Stimulated activated naive B cell treated with anti-CD40 and anti-IgM and Interleukin-4, amounts not matched to agents 10 μg/mL and 1 μg/mL and 100 μg/mL, for 72 hours (primary cell): ENCODE data around the gene TSPAN17.

Experiments used
- ATAC-seq, 2 donors: fragments of 150-1000 bp; cut with Tn5 transposase; replicated peaks; 2 replicates each; pipeline ENCODE4 v1.10.0; 2021; ENCODE audit warnings: moderate library complexity in 1 of 2
- DNase-seq: peaks from one replicate; pipeline ENCODE4 v3.0.0; 2021
- H3K27ac Mint-ChIP-seq: one replicate; pipeline ENCODE4 v1.8.0; 2022; ENCODE audit warnings: mild to moderate bottlenecking, mixed read lengths
- H3K27me3 Mint-ChIP-seq, 2 donors: one replicate each; pipeline ENCODE4 v1.8.0; 2022; ENCODE audit warnings: mixed read lengths in 2 of 2
- H3K36me3 Mint-ChIP-seq, 2 donors: one replicate each; pipeline ENCODE4 v1.8.0; 2022; ENCODE audit warnings: mixed read lengths in 2 of 2, mild to moderate bottlenecking in 1 of 2
- H3K4me1 Mint-ChIP-seq, 2 donors: one replicate each; pipeline ENCODE4 v1.8.0; 2022; ENCODE audit warnings: mixed read lengths in 2 of 2, mild to moderate bottlenecking in 1 of 2
- H3K4me3 Mint-ChIP-seq, 2 donors: one replicate each; pipeline ENCODE4 v1.8.0; 2022; ENCODE audit warnings: mild to moderate bottlenecking in 2 of 2, mixed read lengths in 2 of 2, moderate library complexity in 1 of 2
- H3K9me3 Mint-ChIP-seq, 2 donors: one replicate each; pipeline ENCODE4 v1.8.0; 2022; ENCODE audit warnings: mixed read lengths in 2 of 2, mild to moderate bottlenecking in 1 of 2

The TSPAN17 gene

GRCh38 chr5:176653401-176654385 is 6.4 kb downstream of the TSPAN17 start:
- DNase-seq (peak; percentile 61), ATAC-seq (peak; percentile 78 to 82)
- Mint-ChIP-seq H3K27ac (peak overlapping the region; percentile 39), H3K4me1 (peaks cover 43 to 74% of the 10 kb centered on the region in 2 donors), H3K4me3 (peak overlapping the region; percentile 3 to 14), H3K9me3 (no peaks in the 10 kb centered on the region), H3K27me3 (no peaks in the 10 kb centered on the region), H3K36me3 (peaks cover 17 to 42% of the 10 kb centered on the region in 2 donors)

GRCh38 chr5:176654856-176655255 is 7.6 kb downstream of the TSPAN17 start:
- no peaks in the 10 kb centered on the region for H3K27me3 Mint-ChIP-seq
- peaks cover 17 to 41% of the 10 kb centered on the region in 2 donors for H3K36me3 Mint-ChIP-seq
- DNase-seq: no peak
- H3K27ac Mint-ChIP-seq: no peak overlapping the region
- H3K4me1 Mint-ChIP-seq: peaks cover 43 to 75% of the 10 kb centered on the region in 2 donors
- no peaks in the 10 kb centered on the region for H3K9me3 Mint-ChIP-seq
- no peak for ATAC-seq
- H3K4me3 Mint-ChIP-seq: no peak overlapping the region

GRCh38 chr5:176656467-176656990 is 9.2 kb downstream of the TSPAN17 start:
- Mint-ChIP-seq H3K27ac (no peak overlapping the region), H3K4me3 (no peak overlapping the region), H3K9me3 (no peaks in the 10 kb centered on the region), H3K36me3 (peaks cover 17 to 29% of the 10 kb centered on the region in 2 donors), H3K27me3 (peaks cover 0 to under 1% of the 10 kb centered on the region in 2 donors), H3K4me1 (peaks cover 37 to 71% of the 10 kb centered on the region in 2 donors)
- DNase-seq (no peak), ATAC-seq (no peak)

- Mint-ChIP-seq H3K4me3 (peak overlapping the region; percentile 72 to 80), H3K27ac (no peak overlapping the region), H3K36me3 (peaks cover 17 to 28% of the 10 kb centered on the region in 2 donors), H3K9me3 (no peaks in the 10 kb centered on the region), H3K4me1 (peaks cover 28 to 56% of the 10 kb centered on the region in 2 donors), H3K27me3 (peaks cover 3 to 7% of the 10 kb centered on the region in 2 donors)
- DNase-seq (peak; percentile 47), ATAC-seq (peak; percentile 61 to 64)
Observed at GRCh38 chr5:176658007-176658599, 10.8 kb downstream of the TSPAN17 start.

GRCh38 chr5:176658817-176659511 is 11.7 kb downstream of the TSPAN17 start:
- Mint-ChIP-seq H3K27me3 (peaks cover 11 to 14% of the 10 kb centered on the region in 2 donors), H3K36me3 (peaks cover 11 to 20% of the 10 kb centered on the region in 2 donors), H3K4me3 (peak overlapping the region; percentile 72 to 80), H3K27ac (peak overlapping the region; percentile 11), H3K4me1 (peaks cover 21 to 47% of the 10 kb centered on the region in 2 donors), H3K9me3 (no peaks in the 10 kb centered on the region)
- DNase-seq (no peak), ATAC-seq (peak; percentile 36 to 40)

GRCh38 chr5:176659512-176659839 is 12.2 kb downstream of the TSPAN17 start:
- Mint-ChIP-seq H3K36me3 (peaks cover 11 to 20% of the 10 kb centered on the region in 2 donors), H3K4me3 (peak overlapping the region in 1 of 2 donors; percentile 80), H3K27me3 (peaks cover 16 to 19% of the 10 kb centered on the region in 2 donors), H3K9me3 (no peaks in the 10 kb centered on the region), H3K27ac (no peak overlapping the region), H3K4me1 (peaks cover 21 to 42% of the 10 kb centered on the region in 2 donors)
- no peak for DNase-seq
- no peak for ATAC-seq

- H3K9me3 Mint-ChIP-seq: no peaks in the 10 kb centered on the region
- H3K36me3 Mint-ChIP-seq: peaks cover 9 to 16% of the 10 kb centered on the region in 2 donors
- peaks cover 21 to 24% of the 10 kb centered on the region in 2 donors for H3K27me3 Mint-ChIP-seq
- H3K4me1 Mint-ChIP-seq: peaks cover 21 to 37% of the 10 kb centered on the region in 2 donors
- peak overlapping the region in 1 of 2 donors; percentile 26 for H3K4me3 Mint-ChIP-seq
- DNase-seq (no peak), ATAC-seq (no peak)
- no peak overlapping the region for H3K27ac Mint-ChIP-seq
Observed at GRCh38 chr5:176659860-176660461, 12.7 kb downstream of the TSPAN17 start.

- ATAC-seq: peak; percentile 58 to 62
- Mint-ChIP-seq H3K4me3 (peak overlapping the region in 1 of 2 donors; percentile 14), H3K9me3 (no peaks in the 10 kb centered on the region), H3K36me3 (peaks cover 4 to 11% of the 10 kb centered on the region in 2 donors), H3K27ac (peak overlapping the region; percentile 56), H3K27me3 (peaks cover 26 to 30% of the 10 kb centered on the region in 2 donors), H3K4me1 (peaks cover 21 to 35% of the 10 kb centered on the region in 2 donors)
- no peak for DNase-seq
Observed at GRCh38 chr5:176660530-176660859, 13.2 kb downstream of the TSPAN17 start.

GRCh38 chr5:176660860-176661641 is 13.8 kb downstream of the TSPAN17 start:
- ATAC-seq (peak; percentile 87 to 88), DNase-seq (peak; percentile 66)
- Mint-ChIP-seq H3K27ac (peak overlapping the region; percentile 56), H3K27me3 (peaks cover 30 to 31% of the 10 kb centered on the region in 2 donors), H3K9me3 (no peaks in the 10 kb centered on the region), H3K4me1 (peaks cover 21 to 35% of the 10 kb centered on the region in 2 donors), H3K36me3 (peaks cover 4 to 10% of the 10 kb centered on the region in 2 donors), H3K4me3 (no peak overlapping the region)

- Mint-ChIP-seq H3K4me3 (no peak overlapping the region), H3K4me1 (peaks cover 21 to 35% of the 10 kb centered on the region in 2 donors), H3K9me3 (no peaks in the 10 kb centered on the region), H3K36me3 (peaks cover 4 to 5% of the 10 kb centered on the region in 2 donors), H3K27me3 (peaks cover 34% of the 10 kb centered on the region in 2 donors), H3K27ac (no peak overlapping the region)
- ATAC-seq (no peak), DNase-seq (no peak)
Observed at GRCh38 chr5:176661676-176662075, 14.4 kb downstream of the TSPAN17 start.

- ATAC-seq: no peak
- H3K4me1 Mint-ChIP-seq: peaks cover 21 to 33% of the 10 kb centered on the region in 2 donors
- no peak overlapping the region for H3K4me3 Mint-ChIP-seq
- H3K9me3 Mint-ChIP-seq: no peaks in the 10 kb centered on the region
- no peak overlapping the region for H3K27ac Mint-ChIP-seq
- H3K36me3 Mint-ChIP-seq: peaks cover 0 to 2% of the 10 kb centered on the region in 2 donors
- peaks cover 39 to 40% of the 10 kb centered on the region in 2 donors for H3K27me3 Mint-ChIP-seq
- no peak for DNase-seq
Observed at GRCh38 chr5:176662371-176663333, 15.4 kb downstream of the TSPAN17 start.

- ATAC-seq (no peak), DNase-seq (no peak)
- Mint-ChIP-seq H3K4me1 (peaks cover 14 to 24% of the 10 kb centered on the region in 2 donors), H3K9me3 (no peaks in the 10 kb centered on the region), H3K27ac (no peak overlapping the region), H3K27me3 (peaks cover 44 to 48% of the 10 kb centered on the region in 2 donors), H3K4me3 (no peak overlapping the region), H3K36me3 (no peaks in the 10 kb centered on the region)
Observed at GRCh38 chr5:176663566-176663965, 16.3 kb downstream of the TSPAN17 start.
